ENCODE data around the gene STARD9.
A peak's percentile ranks its signal among the peaks of the same experiment; 100 is the strongest.

The STARD9 gene

DNA sequence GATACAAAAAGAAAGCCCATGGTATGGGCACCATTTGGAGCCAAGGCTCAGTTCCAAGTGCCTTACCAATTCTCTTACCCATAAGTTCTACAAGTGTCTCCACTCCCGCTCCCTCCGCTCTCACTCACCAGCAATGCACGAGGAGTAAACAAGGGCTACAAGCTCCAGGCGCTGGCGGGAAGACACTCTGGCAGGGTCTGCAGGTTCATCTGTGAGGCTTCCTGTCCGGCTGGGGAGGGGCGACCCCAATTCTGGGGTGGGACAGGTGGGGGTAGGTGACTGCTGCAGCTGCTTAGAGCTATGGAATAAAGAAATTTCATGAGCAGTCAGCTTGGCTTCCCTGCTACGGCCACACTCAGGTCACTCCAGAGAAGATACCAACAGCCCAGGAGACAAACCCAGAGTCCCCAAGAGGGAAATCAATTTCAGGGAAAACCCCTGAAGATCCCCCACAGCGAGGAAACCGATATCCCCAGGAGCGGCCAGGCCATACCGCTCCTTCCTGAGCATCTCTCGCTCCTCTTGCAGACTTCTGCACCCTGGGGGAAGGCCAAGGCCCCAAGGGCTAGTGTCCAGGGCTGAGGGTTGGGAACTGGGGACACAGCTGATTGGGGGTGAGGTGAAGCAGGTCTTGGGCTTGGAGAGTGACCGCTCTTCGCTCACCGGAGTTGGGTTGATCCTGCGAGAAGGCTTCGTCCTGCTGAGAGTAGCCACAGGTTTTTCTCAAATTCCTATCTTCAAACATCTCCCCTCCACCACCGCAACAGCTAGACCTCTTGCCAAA is 160.2 kb downstream of the STARD9 start:
- H3K4me3 ChIP-seq (ENCODE audit: low read depth, low read length) = peak overlapping the region; percentile 68
- TF ChIP-seq, protein P1, sequence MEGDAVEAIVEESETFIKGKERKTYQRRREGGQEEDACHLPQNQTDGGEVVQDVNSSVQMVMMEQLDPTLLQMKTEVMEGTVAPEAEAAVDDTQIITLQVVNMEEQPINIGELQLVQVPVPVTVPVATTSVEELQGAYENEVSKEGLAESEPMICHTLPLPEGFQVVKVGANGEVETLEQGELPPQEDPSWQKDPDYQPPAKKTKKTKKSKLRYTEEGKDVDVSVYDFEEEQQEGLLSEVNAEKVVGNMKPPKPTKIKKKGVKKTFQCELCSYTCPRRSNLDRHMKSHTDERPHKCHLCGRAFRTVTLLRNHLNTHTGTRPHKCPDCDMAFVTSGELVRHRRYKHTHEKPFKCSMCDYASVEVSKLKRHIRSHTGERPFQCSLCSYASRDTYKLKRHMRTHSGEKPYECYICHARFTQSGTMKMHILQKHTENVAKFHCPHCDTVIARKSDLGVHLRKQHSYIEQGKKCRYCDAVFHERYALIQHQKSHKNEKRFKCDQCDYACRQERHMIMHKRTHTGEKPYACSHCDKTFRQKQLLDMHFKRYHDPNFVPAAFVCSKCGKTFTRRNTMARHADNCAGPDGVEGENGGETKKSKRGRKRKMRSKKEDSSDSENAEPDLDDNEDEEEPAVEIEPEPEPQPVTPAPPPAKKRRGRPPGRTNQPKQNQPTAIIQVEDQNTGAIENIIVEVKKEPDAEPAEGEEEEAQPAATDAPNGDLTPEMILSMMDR (IDR thresholded peaks at IDR 0.05; ENCODE audit: control insufficient read depth, extremely low read depth, insufficient read depth) = no peak
- no peak for DNase-seq (ENCODE audit: low read depth)

DNA sequence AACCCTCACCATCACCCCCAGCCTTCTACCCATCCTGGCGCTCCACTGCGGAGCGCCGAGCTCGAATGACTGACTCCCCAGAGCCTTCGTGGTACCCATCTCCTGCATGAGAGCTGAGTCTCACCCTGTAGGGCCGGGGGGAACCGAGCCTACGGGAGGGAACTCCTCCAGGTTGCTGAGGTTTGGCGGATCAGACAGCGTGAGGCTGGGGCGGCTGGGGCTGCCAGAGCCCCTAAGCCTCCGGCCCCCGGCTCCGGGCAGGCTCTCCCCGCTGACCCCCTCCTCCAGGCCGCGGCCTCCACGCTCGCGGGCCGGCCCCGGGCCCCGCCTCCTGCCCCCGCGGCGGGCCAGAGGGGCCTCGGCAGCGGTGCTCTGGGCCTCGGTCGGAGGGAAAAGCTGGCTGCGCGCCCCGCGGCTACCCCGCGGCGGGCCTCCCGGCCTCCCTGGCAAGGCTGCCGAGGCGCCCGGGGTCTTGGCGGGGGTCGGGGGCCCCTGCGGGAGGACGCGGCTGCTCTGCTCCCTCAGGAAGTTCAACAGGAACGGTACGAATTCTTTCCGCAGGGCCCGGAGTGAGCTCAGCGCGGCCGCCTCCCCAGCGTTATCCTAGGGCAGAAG is 160.9 kb downstream of the STARD9 start:
- TF ChIP-seq, protein P1 (IDR thresholded peaks at IDR 0.05; ENCODE audit: control insufficient read depth, extremely low read depth, insufficient read depth) = no peak
- H3K4me3 ChIP-seq (ENCODE audit: low read depth, low read length) = peak overlapping the region; percentile 68
- DNase-seq (ENCODE audit: low read depth) = no peak

DNA sequence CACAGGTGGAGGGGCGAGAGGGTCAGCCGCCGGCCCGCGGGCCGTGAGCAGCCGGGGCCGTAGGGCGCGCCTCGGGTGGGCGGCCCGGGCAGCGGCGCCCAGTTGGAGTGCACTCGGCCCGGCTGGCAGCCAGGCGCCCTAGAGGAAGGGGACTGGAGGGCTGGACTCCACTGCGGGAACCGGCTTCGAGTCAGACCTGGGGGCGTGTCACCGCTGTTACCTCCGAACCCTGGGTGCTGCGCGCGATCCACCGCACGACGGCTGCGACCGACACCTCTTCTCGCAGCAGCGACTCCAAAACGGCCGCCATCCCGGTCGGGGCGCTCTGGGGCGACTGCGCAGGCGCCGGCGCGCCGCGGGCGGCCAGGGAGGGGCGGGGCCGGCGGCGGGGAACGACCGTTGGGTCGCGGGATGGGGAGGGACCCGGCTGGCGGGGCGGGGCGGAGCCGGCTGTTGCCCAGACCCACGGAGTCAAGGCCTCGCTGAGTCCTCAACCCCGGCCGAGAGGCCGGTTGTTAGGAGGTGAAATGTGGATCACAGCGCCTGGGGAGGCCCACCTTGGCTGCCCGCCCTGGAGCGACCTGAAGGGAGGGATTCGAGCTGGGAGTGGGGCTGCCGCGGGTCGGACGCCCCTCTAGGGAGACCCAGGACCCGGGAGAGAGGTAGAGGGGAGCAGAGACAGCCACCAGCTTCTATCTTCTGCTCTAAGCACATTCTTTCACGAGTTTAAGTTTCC is 161.6 kb downstream of the STARD9 start, which contains the start of gene CDAN1:
TSS of gene CDAN1 (minus strand) at position 336 of the 736 bp plus-strand sequence. CDS start at position 310, 26 bp downstream.
- TF ChIP-seq, protein P1 (IDR thresholded peaks at IDR 0.05; ENCODE audit: control insufficient read depth, extremely low read depth, insufficient read depth) = 0 out of 2 replicates have a peak, but pooled peaks have one; percentile 1
- peak; percentile 28 for DNase-seq (ENCODE audit: low read depth)
- H3K4me3 ChIP-seq (ENCODE audit: low read depth, low read length) = peak within 1 kb of the TSS; percentile 68

DNA sequence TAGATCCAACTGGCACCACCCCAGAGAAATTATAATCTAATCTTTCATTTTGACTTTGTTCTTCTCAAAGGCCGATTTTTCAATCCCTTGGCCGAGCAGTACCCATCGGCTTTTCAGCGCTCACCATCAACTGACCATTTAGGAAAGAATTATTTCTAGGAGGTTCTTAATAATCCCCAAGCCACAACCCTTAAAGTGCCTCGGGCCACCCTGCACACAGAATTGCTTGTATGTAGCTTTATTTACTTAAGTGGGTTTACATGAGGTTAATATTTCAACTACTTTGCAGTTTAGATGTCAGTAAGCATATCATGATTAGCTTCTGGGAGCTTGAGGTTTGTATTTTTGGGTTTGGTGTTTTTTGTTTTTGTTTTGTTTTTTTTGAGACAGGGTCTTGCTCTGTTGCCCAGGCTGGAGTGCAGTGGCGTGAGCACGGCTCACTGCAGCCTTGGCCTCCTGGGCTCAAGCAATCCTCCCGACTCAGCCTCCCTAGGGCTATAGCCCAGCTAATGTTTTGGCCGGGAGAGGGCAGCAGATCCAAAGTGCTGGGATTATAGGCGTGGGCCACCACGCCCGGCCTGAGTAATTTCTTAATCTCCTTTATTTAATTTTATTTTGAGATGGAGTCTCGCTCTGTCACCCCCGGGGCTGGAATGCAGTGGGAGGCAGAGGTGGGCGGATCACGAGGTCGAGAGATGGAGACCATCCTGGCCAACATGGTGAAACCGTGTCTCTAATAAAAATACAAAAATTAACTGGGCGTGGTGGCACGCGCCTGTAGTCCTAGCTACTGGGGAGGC is 162.3 kb downstream of the STARD9 start:
- TF ChIP-seq, protein P1 (IDR thresholded peaks at IDR 0.05; ENCODE audit: control insufficient read depth, extremely low read depth, insufficient read depth) = no peak
- no peak for DNase-seq (ENCODE audit: low read depth)
- peak overlapping the region; percentile 68 for H3K4me3 ChIP-seq (ENCODE audit: low read depth, low read length)

DNA sequence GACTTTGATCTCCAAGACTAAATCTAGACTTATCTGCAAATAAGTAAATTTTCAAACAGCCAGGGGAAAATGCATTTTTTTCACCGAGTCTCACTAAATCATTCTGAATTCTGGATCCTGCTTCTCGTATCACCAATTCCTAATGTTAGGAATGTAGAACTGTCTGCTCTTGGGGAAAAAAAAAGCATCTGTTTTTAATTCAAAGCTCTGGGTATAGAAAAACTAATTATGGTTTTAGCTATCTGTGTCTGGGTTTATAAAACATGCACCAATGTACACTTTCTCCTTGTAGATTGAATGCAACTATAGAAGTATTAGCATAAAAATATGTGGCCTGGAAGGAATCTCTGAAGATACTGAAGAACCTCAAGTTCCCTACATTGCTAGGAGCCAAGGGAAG is 166.3 kb downstream of the STARD9 start:
- no peak overlapping the region for H3K4me3 ChIP-seq (ENCODE audit: low read depth, low read length)
- TF ChIP-seq, protein P1 (IDR thresholded peaks at IDR 0.05; ENCODE audit: control insufficient read depth, extremely low read depth, insufficient read depth) = no peak
- no peak for DNase-seq (ENCODE audit: low read depth)

DNA sequence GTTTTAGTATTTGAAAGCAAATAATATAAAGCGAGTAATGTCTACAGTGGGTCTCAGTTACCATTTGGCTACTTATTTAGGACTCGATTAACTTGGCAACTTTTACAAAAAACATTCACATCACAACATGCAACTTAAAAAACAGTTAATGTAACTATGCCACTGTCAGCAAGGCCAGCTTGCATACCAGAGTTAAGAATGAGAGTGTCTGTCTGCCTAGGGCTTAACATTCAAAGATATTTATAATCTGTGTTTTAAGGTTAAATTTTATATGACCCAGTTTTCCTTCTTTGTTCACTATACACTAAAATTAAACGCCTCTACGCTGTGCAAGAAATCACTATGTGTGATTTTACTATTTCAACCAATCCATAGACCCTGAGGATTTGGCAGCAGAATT is 166.7 kb downstream of the STARD9 start:
- H3K4me3 ChIP-seq (ENCODE audit: low read depth, low read length) = no peak overlapping the region
- TF ChIP-seq, protein P1 (IDR thresholded peaks at IDR 0.05; ENCODE audit: control insufficient read depth, extremely low read depth, insufficient read depth) = no peak
- no peak for DNase-seq (ENCODE audit: low read depth)
